Measurements from ENCODE around the gene HMOX1.

Gene HMOX1

DNA sequence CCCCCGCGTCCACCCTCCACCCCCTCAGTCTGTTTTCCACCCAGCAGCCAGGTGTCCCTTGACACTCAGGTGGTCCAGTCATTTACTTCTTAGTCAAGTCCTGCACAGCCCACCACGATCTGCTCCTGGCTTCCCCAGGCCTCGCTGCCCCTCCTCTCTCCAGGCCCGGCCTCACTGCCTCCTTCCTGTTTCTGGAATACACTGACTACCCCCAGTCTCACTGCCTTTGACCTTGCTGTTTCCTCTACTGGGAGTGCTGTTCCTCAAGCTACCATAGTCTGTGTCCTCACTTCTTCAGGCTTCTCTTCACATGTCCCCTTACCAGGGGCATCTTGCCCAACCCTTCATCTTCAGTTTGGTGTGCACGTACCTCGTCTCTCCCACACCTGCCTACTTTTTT, 26.5 kb downstream of the HMOX1 start:
- Histone ChIP-seq H2AFZ (no peak overlapping the region), H3K27ac (no peak overlapping the region), H3K9me3 (ENCODE audit: control insufficient read depth, low read length) (no peaks in the 10 kb centered on the region), H3K4me3 (ENCODE audit: low read depth, low read length) (no peak overlapping the region), H3K4me1 (no peaks in the 10 kb centered on the region), H3K79me2 (no peaks in the 10 kb centered on the region), H3K36me3 (ENCODE audit: control insufficient read depth, insufficient read depth, low read length) (no peaks in the 10 kb centered on the region), H3K27me3 (ENCODE audit: control insufficient read depth, insufficient read depth, low read length) (no peaks in the 10 kb centered on the region), H3K4me2 (ENCODE audit: low read length) (no peak overlapping the region), H3K9ac (no peak overlapping the region)
- TF ChIP-seq, protein P1, sequence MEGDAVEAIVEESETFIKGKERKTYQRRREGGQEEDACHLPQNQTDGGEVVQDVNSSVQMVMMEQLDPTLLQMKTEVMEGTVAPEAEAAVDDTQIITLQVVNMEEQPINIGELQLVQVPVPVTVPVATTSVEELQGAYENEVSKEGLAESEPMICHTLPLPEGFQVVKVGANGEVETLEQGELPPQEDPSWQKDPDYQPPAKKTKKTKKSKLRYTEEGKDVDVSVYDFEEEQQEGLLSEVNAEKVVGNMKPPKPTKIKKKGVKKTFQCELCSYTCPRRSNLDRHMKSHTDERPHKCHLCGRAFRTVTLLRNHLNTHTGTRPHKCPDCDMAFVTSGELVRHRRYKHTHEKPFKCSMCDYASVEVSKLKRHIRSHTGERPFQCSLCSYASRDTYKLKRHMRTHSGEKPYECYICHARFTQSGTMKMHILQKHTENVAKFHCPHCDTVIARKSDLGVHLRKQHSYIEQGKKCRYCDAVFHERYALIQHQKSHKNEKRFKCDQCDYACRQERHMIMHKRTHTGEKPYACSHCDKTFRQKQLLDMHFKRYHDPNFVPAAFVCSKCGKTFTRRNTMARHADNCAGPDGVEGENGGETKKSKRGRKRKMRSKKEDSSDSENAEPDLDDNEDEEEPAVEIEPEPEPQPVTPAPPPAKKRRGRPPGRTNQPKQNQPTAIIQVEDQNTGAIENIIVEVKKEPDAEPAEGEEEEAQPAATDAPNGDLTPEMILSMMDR (IDR thresholded peaks at IDR 0.05), result no peak

DNA sequence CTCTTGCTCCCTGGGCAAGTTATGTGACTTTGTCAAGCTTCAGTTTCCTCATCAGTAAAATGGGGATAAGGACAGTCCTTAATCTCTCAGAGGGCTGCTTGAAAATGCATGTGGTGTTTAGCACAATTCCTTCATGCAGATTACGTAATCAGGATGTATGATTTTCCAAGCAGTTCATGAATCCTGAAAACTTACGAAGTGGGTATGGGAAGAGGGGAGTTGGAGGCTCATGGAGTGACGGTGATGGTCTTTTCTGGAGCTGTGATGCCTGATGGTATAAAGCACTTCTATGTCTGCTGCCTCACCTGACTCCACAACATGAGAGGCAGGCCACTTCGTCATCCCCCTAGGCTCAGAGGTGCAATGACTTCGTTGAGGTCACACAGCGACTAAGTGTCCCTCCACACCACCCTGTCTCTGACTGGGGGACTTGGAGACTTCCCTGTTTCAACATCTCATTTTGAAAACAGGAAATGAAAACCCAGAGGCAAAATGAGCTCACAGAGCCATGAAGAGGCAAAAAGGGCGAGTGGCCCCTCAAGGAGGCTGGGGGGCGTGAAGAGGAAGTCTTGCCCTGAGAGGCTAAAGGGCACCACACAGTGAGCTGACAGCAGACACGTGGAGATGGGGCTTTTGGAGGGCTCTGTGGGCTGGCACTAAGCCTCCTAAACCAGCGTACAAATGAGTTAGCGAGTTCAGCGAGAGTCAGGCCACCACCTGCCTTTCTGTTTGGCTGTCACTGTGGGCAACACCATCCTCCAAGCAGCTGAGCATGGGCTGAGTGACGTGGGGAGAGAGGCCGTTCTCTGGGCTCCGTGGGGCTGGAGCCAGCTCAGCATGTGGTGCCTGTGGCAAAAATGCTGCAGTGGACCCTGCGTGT, 29.1 kb downstream of the HMOX1 start:
- no peak overlapping the region for H3K4me3 ChIP-seq (ENCODE audit: low read depth, low read length)
- TF ChIP-seq, protein P1 (IDR thresholded peaks at IDR 0.05), result no peak
- H3K9me3 ChIP-seq (ENCODE audit: control insufficient read depth, low read length), result no peaks in the 10 kb centered on the region
- no peak overlapping the region for H3K9ac ChIP-seq
- H3K36me3 ChIP-seq (ENCODE audit: control insufficient read depth, insufficient read depth, low read length), result no peaks in the 10 kb centered on the region
- H3K79me2 ChIP-seq, result no peaks in the 10 kb centered on the region
- no peak overlapping the region for H3K27ac ChIP-seq
- H3K4me2 ChIP-seq (ENCODE audit: low read length), result no peak overlapping the region
- H3K27me3 ChIP-seq (ENCODE audit: control insufficient read depth, insufficient read depth, low read length), result no peaks in the 10 kb centered on the region
- H2AFZ ChIP-seq, result no peak overlapping the region
- no peaks in the 10 kb centered on the region for H3K4me1 ChIP-seq

DNA sequence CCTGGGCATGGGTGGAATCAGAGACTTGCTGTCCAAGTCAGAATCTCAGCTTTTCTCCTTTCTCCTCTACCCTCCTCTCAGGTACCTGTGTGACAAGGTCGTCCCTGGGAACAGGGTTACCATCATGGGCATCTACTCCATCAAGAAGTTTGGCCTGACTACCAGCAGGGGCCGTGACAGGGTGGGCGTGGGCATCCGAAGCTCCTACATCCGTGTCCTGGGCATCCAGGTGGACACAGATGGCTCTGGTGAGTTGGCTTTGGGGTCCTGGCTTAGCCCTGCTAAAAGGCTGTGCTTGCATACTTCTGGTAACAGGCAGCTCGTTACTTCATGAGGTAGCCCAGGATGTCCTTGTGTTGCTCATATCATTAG, 29.8 kb downstream of the HMOX1 start:
- no peak overlapping the region for H3K4me3 ChIP-seq (ENCODE audit: low read depth, low read length)
- no peak overlapping the region for H3K9ac ChIP-seq
- TF ChIP-seq, protein P1 (IDR thresholded peaks at IDR 0.05), result no peak
- H3K36me3 ChIP-seq (ENCODE audit: control insufficient read depth, insufficient read depth, low read length), result no peaks in the 10 kb centered on the region
- no peaks in the 10 kb centered on the region for H3K9me3 ChIP-seq (ENCODE audit: control insufficient read depth, low read length)
- H3K27me3 ChIP-seq (ENCODE audit: control insufficient read depth, insufficient read depth, low read length), result no peaks in the 10 kb centered on the region
- H3K79me2 ChIP-seq, result no peaks in the 10 kb centered on the region
- H2AFZ ChIP-seq, result no peak overlapping the region
- no peaks in the 10 kb centered on the region for H3K4me1 ChIP-seq
- H3K4me2 ChIP-seq (ENCODE audit: low read length), result no peak overlapping the region
- H3K27ac ChIP-seq, result no peak overlapping the region

DNA sequence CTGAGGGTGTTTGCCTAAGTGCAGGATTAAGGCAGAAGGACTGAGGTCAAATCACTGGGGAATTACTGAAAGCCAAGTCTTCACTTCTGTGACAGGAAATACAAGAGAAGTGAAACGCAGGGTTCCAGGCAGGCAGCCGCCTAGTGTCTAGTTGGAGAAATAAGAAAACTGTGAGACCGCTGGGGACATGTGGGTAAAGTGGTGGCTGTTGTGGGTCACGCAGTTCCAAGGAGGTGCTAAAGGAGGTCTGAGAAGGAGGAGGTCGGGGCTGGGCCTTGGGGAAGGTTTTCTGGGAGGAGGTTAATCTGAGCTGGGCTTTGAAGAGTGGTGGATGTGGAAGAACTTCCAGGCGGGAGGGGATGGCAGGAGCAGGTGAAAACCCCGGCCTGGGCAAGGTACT, 30.2 kb downstream of the HMOX1 start:
- TF ChIP-seq, protein P1 (IDR thresholded peaks at IDR 0.05), result no peak
- Histone ChIP-seq H3K9ac (no peak overlapping the region), H3K27me3 (ENCODE audit: control insufficient read depth, insufficient read depth, low read length) (no peaks in the 10 kb centered on the region), H3K4me1 (no peaks in the 10 kb centered on the region), H3K36me3 (ENCODE audit: control insufficient read depth, insufficient read depth, low read length) (no peaks in the 10 kb centered on the region), H3K9me3 (ENCODE audit: control insufficient read depth, low read length) (no peaks in the 10 kb centered on the region), H2AFZ (no peak overlapping the region), H3K27ac (no peak overlapping the region), H3K4me3 (ENCODE audit: low read depth, low read length) (no peak overlapping the region), H3K79me2 (no peaks in the 10 kb centered on the region), H3K4me2 (ENCODE audit: low read length) (no peak overlapping the region)

DNA sequence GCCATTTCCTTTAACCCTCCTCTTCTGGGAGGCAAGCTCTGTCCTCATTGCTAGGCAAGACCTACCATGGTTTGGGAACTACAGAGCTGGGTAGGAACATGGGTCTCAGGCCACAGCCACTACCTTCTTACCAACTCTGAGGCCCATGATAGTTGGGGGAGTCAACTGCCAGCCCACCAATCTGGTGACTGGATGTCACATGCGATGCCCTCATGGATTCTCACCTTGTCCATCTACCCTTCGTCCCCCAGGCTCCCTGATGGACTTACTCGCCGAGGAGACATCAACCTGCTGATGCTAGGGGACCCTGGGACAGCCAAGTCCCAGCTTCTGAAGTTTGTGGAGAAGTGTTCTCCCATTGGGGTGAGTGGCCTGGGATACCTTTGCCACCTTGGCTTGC, 32.7 kb downstream of the HMOX1 start:
- TF ChIP-seq, protein P1 (IDR thresholded peaks at IDR 0.05), result no peak
- Histone ChIP-seq H3K9ac (no peak overlapping the region), H3K27ac (no peak overlapping the region), H3K4me1 (no peaks in the 10 kb centered on the region), H3K4me3 (ENCODE audit: low read depth, low read length) (no peak overlapping the region), H2AFZ (no peak overlapping the region), H3K9me3 (ENCODE audit: control insufficient read depth, low read length) (no peaks in the 10 kb centered on the region), H3K4me2 (ENCODE audit: low read length) (no peak overlapping the region), H3K36me3 (ENCODE audit: control insufficient read depth, insufficient read depth, low read length) (no peaks in the 10 kb centered on the region), H3K79me2 (no peaks in the 10 kb centered on the region), H3K27me3 (ENCODE audit: control insufficient read depth, insufficient read depth, low read length) (no peaks in the 10 kb centered on the region)
